ENCODE measurements around the gene CLSTN3. TPM values are rescaled to one million over a fixed set of nuclear protein-coding genes. Genes with fewer than 3 reads are reported as not detected.
A peak's percentile ranks its signal among the peaks of the same experiment; 100 is the strongest.

The CLSTN3 gene
- total and polyA plus RNA-seq, 2 of the 13 experiments (the other 11 are each of a cell fraction or from before 2014, with no cell fraction given), result 26.2 to 94.1 TPM

- 0 out of 2 replicates have a peak, but pooled peaks have one; percentile 27 for TF ChIP-seq ZNF350 (CRISPR knock-in tag; IDR thresholded peaks at IDR 0.05; ENCODE audit: borderline replicate concordance, low read depth)
- TF ChIP-seq YY1 (IDR thresholded peaks at IDR 0.05; ENCODE audit: insufficient read depth, insufficient replicate concordance, low read depth, low read length), result peak; percentile 57
- no peak for TF ChIP-seq ESRRA (CRISPR knock-in tag; IDR thresholded peaks at IDR 0.05; ENCODE audit: low read depth)
- TF ChIP-seq ATF1 (CRISPR knock-in tag; IDR thresholded peaks at IDR 0.05), result no peak; the same call in 1 of the 2 replicates
- peak; percentile 95 for TF ChIP-seq XRCC5 (optimal IDR thresholded peaks at IDR 0.05; ENCODE audit: low read length)
- TF ChIP-seq CREBL2 (CRISPR knock-in tag; IDR thresholded peaks at IDR 0.05; ENCODE audit: borderline replicate concordance), result no peak
- TF ChIP-seq PLRG1 (conservative IDR thresholded peaks at IDR 0.05), result no peak
- no peak for TF ChIP-seq CHCHD3 (CRISPR knock-in tag; IDR thresholded peaks at IDR 0.05)
- TF ChIP-seq THAP8 (CRISPR knock-in tag; IDR thresholded peaks at IDR 0.05; ENCODE audit: borderline replicate concordance), result no peak
- no peak; the same call in 1 of the 2 replicates for TF ChIP-seq MIER3 (CRISPR knock-in tag; IDR thresholded peaks at IDR 0.05; ENCODE audit: borderline replicate concordance)
- no peak for TF ChIP-seq AHR (CRISPR knock-in tag; IDR thresholded peaks at IDR 0.05)
- TF ChIP-seq ZNF234 (CRISPR knock-in tag; conservative IDR thresholded peaks at IDR 0.05), result no peak
- 0 out of 2 replicates have a peak, but pooled peaks have one; percentile 63 for TF ChIP-seq ZNF232 (CRISPR knock-in tag; IDR thresholded peaks at IDR 0.05; ENCODE audit: borderline replicate concordance)
- peak; percentile 30; the same call in 1 of the 2 replicates for TF ChIP-seq BORCS8-MEF2B (CRISPR knock-in tag; IDR thresholded peaks at IDR 0.05)
- TF ChIP-seq ZFP62 (CRISPR knock-in tag; IDR thresholded peaks at IDR 0.05), result no peak
- no peak for TF ChIP-seq ZFP36L1 (CRISPR knock-in tag; IDR thresholded peaks at IDR 0.05)
- TF ChIP-seq DNMT1 (CRISPR knock-in tag; IDR thresholded peaks at IDR 0.05), result no peak
- TF ChIP-seq ZNF235 (CRISPR knock-in tag; IDR thresholded peaks at IDR 0.05; ENCODE audit: borderline replicate concordance), result no peak
- TF ChIP-seq ZNF501 (CRISPR knock-in tag; IDR thresholded peaks at IDR 0.05), result no peak
- TF ChIP-seq ZNF205 (CRISPR knock-in tag; IDR thresholded peaks at IDR 0.05), result no peak
- TF ChIP-seq ZNF34 (CRISPR knock-in tag; IDR thresholded peaks at IDR 0.05; ENCODE audit: borderline replicate concordance), result no peak
- peak; percentile 66 to 85 for TF ChIP-seq HMGXB4 (CRISPR knock-in tag; IDR thresholded peaks at IDR 0.05; ENCODE audit: borderline replicate concordance in 1 of 2, low read depth in 1 of 2)
- TF ChIP-seq TOE1 (CRISPR knock-in tag; IDR thresholded peaks at IDR 0.05), result no peak
- peak; percentile 52; the same call in 1 of the 2 replicates for TF ChIP-seq NR2C2 (CRISPR knock-in tag; IDR thresholded peaks at IDR 0.05; ENCODE audit: borderline replicate concordance)
- no peak for TF ChIP-seq DBP (CRISPR knock-in tag; IDR thresholded peaks at IDR 0.05; ENCODE audit: not compliant biosample characterization)
- no peak for TF ChIP-seq PITX1 (CRISPR knock-in tag; IDR thresholded peaks at IDR 0.05)
- TF ChIP-seq SMC3 (IDR thresholded peaks at IDR 0.05; ENCODE audit: low read length), result peak; percentile 74
- TF ChIP-seq ZNF546 (CRISPR knock-in tag; conservative IDR thresholded peaks at IDR 0.05), result peak; percentile 50; the same call in 1 of the 2 replicates
These were observed 21.2 kb upstream of the CLSTN3 start, which contains the start of gene C1RL (continued) for GRCh38 chr12:7108796-7109571.

Data from HepG2 (cell line).